Stimulated activated CD8-positive, alpha-beta memory T cell treated with anti-CD3 and anti-CD28 coated beads, Interleukin-12 subunit alpha, Interleukin-12 subunit beta, amount 100 ng/mL, for 1 hour (primary cell): ENCODE results near the gene CDKN2B-AS1.

ENCODE experiments used
- DNase-seq: peaks from one replicate; pipeline ENCODE4 v3.0.0-alpha.2; 2020; ENCODE audit warnings: low read depth

The CDKN2B-AS1 gene

GRCh38 chr9:22157276-22157675 lies 162.7 kb downstream of the CDKN2B-AS1 start:
- no peak for DNase-seq

DNA sequence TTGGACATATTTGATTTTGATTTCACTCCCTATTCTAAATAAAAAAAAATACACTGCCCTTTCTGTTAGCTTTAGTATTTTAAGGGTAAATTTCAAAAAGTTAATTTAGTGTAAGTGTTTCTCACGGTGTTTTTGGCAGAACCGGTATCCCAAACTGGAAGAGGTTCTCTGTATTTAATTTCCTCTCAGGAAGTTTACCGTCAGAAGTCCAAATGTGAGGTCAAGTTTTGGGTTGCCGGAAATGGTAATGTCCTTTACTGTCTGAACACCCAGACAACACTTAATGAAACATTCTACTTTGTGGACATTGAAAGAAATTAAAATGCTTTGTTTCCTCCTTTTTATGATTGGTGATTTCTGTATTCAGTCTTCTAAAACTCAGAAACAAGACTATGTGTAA lies 163.2 kb downstream of the CDKN2B-AS1 start:
- DNase-seq, result no peak

GRCh38 chr9:22158271-22158670 lies 163.7 kb downstream of the CDKN2B-AS1 start:
- DNase-seq, result no peak

DNA sequence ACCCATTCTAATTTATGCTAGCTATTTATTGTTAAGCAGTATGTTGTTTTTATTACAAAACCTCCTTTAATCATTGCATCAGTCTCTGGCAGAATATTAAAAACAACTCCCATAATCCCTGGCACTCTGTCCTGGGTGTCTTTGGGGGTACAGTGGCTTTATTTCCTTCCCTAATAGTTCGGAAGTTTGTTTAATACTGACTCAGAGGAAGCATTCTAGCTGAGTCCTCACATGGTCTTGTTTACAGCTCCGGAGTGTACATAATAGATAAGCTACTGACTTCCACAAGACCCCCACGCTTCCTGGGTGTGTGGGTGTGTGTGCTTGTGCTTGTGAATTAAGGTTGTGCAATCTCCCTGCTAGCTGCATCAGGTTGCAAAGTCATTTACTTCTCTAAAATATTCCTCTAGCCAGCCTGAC lies 164.3 kb downstream of the CDKN2B-AS1 start:
- no peak for DNase-seq

- no peak for DNase-seq
Measured at GRCh38 chr9:22159586-22159985, 165.0 kb downstream of the CDKN2B-AS1 start.

GRCh38 chr9:22160221-22160620 lies 165.6 kb downstream of the CDKN2B-AS1 start:
- no peak for DNase-seq

DNA sequence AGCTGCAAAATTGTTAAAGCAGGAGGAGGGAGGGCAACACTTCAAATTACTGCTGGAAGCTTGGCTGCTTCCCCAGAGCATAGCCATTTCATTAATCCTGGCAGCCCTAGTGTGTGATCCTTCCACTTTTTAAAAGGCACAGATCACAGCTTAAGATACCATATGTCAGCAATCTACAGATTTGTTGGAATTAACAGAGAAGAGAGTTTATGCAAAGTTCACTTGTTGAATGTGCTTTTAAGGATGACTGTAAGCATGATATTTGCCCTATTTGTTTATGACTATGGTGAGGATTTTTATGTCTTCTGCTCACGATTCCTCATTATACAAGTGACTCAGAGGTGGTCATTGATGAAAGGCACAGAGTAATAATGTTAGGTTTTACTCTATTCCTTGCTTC lies 170.6 kb downstream of the CDKN2B-AS1 start:
- no peak for DNase-seq

GRCh38 chr9:22169243-22169642 lies 174.7 kb downstream of the CDKN2B-AS1 start:
- DNase-seq, result no peak

DNA sequence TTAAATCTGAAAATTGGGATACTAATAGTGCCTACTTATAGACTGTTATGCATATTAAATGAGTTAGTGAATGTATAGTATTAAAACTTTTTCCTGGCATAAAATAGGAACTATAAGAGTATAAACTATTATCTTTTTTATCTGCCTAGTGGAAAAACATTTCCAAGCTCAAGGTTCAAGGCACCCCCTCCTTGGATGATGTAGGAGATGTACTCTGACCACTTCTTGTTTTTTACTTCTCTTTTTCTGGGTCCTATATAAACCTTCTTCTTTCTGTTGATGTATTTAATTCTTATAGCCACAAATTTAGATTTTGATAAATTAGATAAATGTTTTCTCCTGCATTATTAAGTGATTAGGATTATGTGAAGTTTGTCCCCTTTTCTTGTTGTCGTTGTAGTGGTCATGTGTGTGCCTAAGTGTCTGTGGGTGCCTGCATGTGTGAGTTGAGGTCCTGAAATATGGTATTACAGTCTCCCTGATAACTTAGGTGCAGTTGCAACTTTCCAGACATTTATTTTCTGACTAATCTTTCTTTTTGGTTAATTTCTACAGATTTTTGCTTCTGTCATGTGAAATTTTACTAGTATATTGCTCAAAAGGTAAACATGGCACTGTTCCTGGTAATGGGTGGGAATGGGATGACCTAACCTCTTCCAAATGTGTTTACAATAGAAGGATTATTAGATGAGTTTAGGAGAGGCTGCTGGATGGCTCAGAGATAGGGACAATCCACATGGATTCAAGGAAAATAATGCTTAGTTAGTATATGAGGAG lies 175.3 kb downstream of the CDKN2B-AS1 start:
- no peak for DNase-seq
